Islet of Langerhans (tissue), 1 donor: Measurements from ENCODE around the gene LY9.
"Not testable (repeated sequence)": the region's sequence is repeated elsewhere in the genome, so short reads cannot be mapped to it uniquely, and the experiment has no call there.

Source experiments
- FAIRE-seq: peaks from one replicate; lab custom pipeline; 2011; peaks lifted over from hg19 to GRCh38; lab: Jason Lieb, UNC

Gene LY9

GRCh38 chr1:160866001-160866694 lies 70.2 kb downstream of the LY9 start:
- FAIRE-seq: no peak

- no peak for FAIRE-seq
Measured at GRCh38 chr1:160866695-160867260, 70.8 kb downstream of the LY9 start.

GRCh38 chr1:160867651-160868050 lies 71.7 kb downstream of the LY9 start:
- FAIRE-seq: not testable (repeated sequence)

DNA sequence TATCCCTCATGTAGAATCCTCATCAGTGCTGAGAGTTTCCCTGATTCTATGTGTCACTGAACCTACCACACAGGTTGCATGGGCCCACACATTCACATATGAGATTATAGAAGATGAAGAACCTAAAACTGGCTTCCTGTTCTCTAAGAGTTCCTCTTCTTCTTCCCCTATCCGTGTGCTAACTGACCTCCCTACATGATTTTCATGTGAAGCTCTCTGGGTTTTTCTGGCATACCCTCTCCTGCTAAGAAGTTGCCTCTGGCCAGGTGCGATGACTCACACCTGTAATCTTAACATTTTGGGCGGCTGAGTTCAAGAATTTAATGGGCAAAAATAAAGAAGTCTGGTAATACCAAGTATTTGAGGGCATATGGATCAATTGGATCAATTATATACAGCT lies 72.2 kb downstream of the LY9 start:
- no peak for FAIRE-seq

DNA sequence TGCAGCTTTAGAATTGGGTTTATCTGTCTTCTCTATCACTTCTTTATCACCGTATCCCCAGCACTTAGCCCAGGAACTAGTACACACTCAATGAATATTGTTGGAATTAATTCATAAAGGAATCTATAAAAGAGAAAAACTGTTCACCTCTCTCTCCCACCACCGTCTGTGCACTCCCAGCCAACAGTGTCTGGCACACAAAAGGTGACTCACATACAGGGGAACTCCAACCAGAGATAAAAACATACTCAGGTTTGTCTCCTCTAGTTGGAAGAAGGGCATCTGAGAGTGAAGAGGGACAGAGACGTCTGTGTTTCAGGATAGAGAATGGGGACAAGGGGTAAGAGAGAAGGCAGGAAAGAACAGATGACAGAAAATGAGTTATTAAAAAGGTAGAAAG lies 79.0 kb downstream of the LY9 start:
- FAIRE-seq: no peak

DNA sequence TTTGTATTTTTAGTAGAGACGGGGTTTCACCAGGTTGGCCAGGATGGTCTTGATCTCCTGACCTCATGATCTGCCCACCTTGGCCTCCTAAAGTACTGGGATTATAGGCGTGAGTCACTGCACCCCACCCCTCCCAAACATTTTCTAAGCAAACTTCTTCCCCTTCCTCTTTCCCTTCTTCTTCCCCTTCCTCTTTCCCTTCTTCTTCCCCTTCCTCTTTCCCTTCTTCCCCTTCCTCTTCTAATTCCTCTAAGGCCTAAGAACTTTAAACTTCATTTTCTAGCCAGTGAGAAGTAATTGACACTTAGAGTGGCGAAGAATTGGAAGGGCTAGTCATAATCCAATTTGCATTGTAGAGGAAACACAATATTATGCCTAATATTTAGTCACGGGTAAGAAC lies 79.6 kb downstream of the LY9 start:
- FAIRE-seq: not testable (repeated sequence)

- no peak for FAIRE-seq
Measured at GRCh38 chr1:160876311-160876710, 80.3 kb downstream of the LY9 start.

DNA sequence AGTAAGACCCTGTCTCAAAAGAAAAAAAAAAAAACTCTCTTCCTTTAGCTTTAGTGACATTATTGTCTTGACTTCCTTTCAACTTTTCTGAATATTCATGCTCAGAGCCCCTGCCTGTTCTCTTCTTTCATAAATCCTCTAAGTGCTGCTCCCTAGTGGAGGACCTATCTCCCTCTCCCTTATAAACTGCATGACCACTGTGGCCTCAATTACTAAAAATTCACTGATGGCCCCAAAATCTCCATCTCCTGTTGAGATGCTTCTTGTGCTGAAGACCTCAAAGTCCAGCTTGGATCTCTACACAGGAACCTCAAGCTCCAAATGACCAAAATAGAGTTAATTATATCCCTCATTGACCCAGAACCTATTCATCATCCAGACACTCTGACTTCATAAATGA lies 81.2 kb downstream of the LY9 start:
- FAIRE-seq: no peak
